ENCODE data around the gene GLRX3. TPM values are rescaled to one million over a fixed set of nuclear protein-coding genes. Genes with fewer than 3 reads are reported as not detected.

GLRX3 gene
- total and polyA plus RNA-seq, 2 experiments from 2014 or later, result 90.9 to 133 TPM

DNA sequence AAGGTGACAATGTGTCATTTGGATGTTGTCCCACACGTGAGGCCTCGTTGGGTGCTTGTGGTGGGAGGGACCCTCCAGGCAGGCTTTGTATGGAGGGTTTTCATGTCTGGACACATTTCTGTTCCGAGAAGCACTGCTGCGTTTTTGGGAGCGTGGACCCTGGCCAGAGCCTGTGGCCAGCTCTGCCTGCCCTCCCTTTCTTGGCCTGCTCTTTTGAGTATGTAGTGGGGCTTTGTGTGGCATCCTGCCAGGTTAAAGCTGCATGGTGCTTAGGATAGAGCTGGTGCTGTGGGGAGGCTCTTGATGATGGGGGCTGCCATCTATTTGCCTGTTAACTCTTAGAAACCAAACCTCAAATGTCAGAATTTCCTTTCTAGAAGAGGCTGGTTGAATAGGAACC lies 45.7 kb downstream of the GLRX3 start:
- Histone ChIP-seq H4K20me1 (ENCODE audit: insufficient read depth) (no peaks in the 10 kb centered on the region), H3K4me1 (ENCODE audit: insufficient read depth) (no peaks in the 10 kb centered on the region), H3K4me3 (no peak overlapping the region), H3F3A (ENCODE audit: insufficient read depth) (no peaks in the 10 kb centered on the region), H3K27me3 (replicated peaks; ENCODE audit: insufficient read depth) (no peaks in the 10 kb centered on the region), H3K9me2 (ENCODE audit: insufficient read depth) (no peaks in the 10 kb centered on the region), H3K9ac (no peak overlapping the region), H2AFZ (no peak overlapping the region), H3K27ac (no peak overlapping the region), H3K79me2 (ENCODE audit: insufficient read depth) (peaks cover 29% of the 10 kb centered on the region; the same call in 1 of the 2 replicates), H3K9me3 (ENCODE audit: low read depth) (no peaks in the 10 kb centered on the region), H3K36me3 (ENCODE audit: low read depth) (peaks cover 52% of the 10 kb centered on the region), H3K4me2 (ENCODE audit: unreplicated experiment) (no peak overlapping the region)
- in situ Hi-C loops (cut with MboI), result loop anchor here (10.0 kb wide), 1 partner anchor 1693 kb away; no protein-coding TSS in a partner anchor
- TF ChIP-seq EZH2phosphoT487 (IDR thresholded peaks at IDR 0.05; ENCODE audit: insufficient read depth, low read depth), result no peak
- no peak for TF ChIP-seq EZH2 (IDR thresholded peaks at IDR 0.05; ENCODE audit: insufficient read depth, poor library complexity, severe bottlenecking)
- no peak for DNase-seq
- WGBS, 2 experiments (ENCODE audit: low coverage in 1 of 2, low lambda C conversion rate in 2 of 2, missing lambda C conversion rate in 2 of 2), result 96 to 98% methylated on average over 5 of the region's 5 CpGs

DNA sequence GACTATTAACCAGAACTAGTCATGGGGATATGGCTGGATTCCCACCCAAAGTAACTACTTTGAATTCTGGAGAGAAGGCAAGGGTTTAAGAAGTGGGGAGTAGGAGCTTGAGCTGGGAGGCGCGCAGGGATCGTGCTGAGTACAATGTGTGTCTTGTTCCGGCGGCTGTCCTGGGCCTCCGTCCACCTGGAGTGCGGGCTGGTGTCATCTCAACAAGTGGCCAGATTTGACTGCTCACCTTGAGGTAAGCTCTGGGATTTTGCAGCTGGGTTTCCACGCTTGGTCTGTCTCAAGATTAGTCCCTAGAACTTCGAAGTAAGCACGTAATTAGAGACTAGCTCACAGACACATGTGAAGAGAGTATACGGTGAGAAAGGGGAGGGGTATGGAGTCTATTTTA lies 49.4 kb downstream of the GLRX3 start:
- in situ Hi-C loops (cut with MboI), result loop anchor here (10.0 kb wide), 1 partner anchor 1689 kb away; no protein-coding TSS in a partner anchor
- Histone ChIP-seq H3K9ac (no peak overlapping the region), H3K27me3 (replicated peaks; ENCODE audit: insufficient read depth) (no peaks in the 10 kb centered on the region), H2AFZ (no peak overlapping the region), H3K27ac (no peak overlapping the region), H3K9me3 (ENCODE audit: low read depth) (no peaks in the 10 kb centered on the region), H3K9me2 (ENCODE audit: insufficient read depth) (no peaks in the 10 kb centered on the region), H4K20me1 (ENCODE audit: insufficient read depth) (no peaks in the 10 kb centered on the region), H3K4me1 (ENCODE audit: insufficient read depth) (no peaks in the 10 kb centered on the region), H3F3A (ENCODE audit: insufficient read depth) (no peaks in the 10 kb centered on the region), H3K4me3 (no peak overlapping the region), H3K36me3 (ENCODE audit: low read depth) (peaks cover 40% of the 10 kb centered on the region), H3K4me2 (ENCODE audit: unreplicated experiment) (no peak overlapping the region), H3K79me2 (ENCODE audit: insufficient read depth) (peaks cover 16% of the 10 kb centered on the region; the same call in 1 of the 2 replicates)
- DNase-seq, result no peak
- TF ChIP-seq EZH2 (IDR thresholded peaks at IDR 0.05; ENCODE audit: insufficient read depth, poor library complexity, severe bottlenecking) (no peak), EZH2phosphoT487 (IDR thresholded peaks at IDR 0.05; ENCODE audit: insufficient read depth, low read depth) (no peak)
- 87 to 89% methylated on average over 11 of the region's 11 CpGs for WGBS, 2 experiments (ENCODE audit: low coverage in 1 of 2, low lambda C conversion rate in 2 of 2, missing lambda C conversion rate in 2 of 2)

DNA sequence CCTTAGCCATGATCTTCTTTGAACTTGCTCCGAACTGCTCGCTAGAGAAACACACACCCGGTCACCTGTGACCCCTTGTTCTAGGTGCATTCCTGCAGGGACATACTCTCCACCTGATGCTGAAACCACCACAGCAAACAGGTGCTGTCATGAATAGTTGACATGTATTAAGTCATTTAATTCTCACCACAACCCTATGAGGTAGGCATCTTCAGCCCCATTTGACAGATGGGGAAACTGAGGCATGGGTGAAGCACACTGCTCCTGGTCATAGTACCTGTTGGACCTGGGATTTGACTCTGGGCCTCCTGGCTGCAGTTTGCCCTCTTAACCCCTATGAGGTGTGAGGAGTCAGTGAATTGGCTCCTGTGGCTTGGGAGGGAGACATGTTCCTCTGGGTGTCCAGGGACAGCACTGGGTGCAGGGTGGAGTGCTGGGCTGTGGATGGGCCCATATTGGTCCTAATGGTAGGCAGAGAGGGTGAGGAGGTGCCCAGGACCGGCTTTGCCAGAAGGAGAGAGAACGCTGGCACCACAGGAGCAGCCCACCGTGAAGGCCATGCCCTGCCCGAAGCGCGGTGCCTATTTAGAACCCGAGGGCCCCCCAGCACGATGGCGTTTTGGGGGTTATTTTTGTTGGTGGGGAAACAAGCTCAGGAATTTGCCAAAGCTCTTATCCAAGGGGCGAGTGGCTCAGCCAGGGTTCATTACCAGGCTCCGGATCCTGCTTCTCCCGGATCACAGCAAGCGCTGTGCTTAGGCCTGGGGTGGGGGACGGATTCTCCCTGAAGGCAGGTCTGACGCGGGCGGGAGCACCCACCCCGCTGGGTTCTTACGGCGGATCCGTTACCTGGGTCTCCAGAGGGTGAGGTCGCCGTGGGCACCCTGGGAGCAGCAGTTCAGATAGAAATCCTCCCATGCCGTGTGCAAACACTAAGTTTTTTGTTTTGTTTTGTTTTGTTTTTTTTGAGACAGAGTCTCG lies 52.3 kb downstream of the GLRX3 start:
- no peaks in the 10 kb centered on the region for H3K9me3 ChIP-seq (ENCODE audit: low read depth)
- H3K4me1 ChIP-seq (ENCODE audit: insufficient read depth), result no peaks in the 10 kb centered on the region
- WGBS, 2 experiments (ENCODE audit: low coverage in 1 of 2, low lambda C conversion rate in 2 of 2, missing lambda C conversion rate in 2 of 2), result 88% methylated on average over 27 to 28 of the region's 28 CpGs
- H3K4me3 ChIP-seq, result no peak overlapping the region
- no peak overlapping the region for H3K9ac ChIP-seq
- H3K27me3 ChIP-seq (replicated peaks; ENCODE audit: insufficient read depth), result no peaks in the 10 kb centered on the region
- H4K20me1 ChIP-seq (ENCODE audit: insufficient read depth), result no peaks in the 10 kb centered on the region
- no peak for DNase-seq
- H2AFZ ChIP-seq, result no peak overlapping the region
- in situ Hi-C loops (cut with MboI), result loop anchor here (10.0 kb wide), 1 partner anchor 1686 kb away; no protein-coding TSS in a partner anchor
- H3K4me2 ChIP-seq (ENCODE audit: unreplicated experiment), result no peak overlapping the region
- peaks cover 13% of the 10 kb centered on the region for H3K36me3 ChIP-seq (ENCODE audit: low read depth)
- no peaks in the 10 kb centered on the region for H3K79me2 ChIP-seq (ENCODE audit: insufficient read depth)
- no peak overlapping the region for H3K27ac ChIP-seq
- no peak for TF ChIP-seq EZH2phosphoT487 (IDR thresholded peaks at IDR 0.05; ENCODE audit: insufficient read depth, low read depth)
- TF ChIP-seq EZH2 (IDR thresholded peaks at IDR 0.05; ENCODE audit: insufficient read depth, poor library complexity, severe bottlenecking), result no peak
- no peaks in the 10 kb centered on the region for H3K9me2 ChIP-seq (ENCODE audit: insufficient read depth)
- H3F3A ChIP-seq (ENCODE audit: insufficient read depth), result no peaks in the 10 kb centered on the region

DNA sequence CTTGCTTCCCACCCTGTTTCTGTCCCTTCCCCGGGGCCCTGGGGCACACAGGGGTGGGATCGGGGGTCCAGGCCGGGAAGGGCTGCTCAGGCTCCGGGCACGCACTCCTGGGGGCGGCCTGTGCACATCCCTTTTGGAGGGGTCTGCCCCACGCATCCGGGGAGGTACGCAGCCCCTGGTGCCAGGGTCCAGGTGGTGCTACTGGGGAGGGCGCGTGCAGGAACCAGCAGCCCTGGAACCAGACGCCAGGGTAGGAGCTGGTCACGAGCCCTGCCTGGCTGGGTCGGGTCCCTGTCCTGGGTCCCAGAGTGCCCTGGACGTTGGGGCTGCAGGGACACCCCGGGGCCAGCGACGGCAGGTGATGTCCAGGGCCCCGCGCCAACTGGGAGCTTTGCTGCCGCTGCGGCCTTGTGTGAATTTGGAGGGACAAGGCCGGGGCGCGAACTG lies 53.4 kb downstream of the GLRX3 start:
- Histone ChIP-seq H3K4me2 (ENCODE audit: unreplicated experiment) (no peak overlapping the region), H3K36me3 (ENCODE audit: low read depth) (peaks cover 3% of the 10 kb centered on the region; the same call in 1 of the 2 replicates), H3F3A (ENCODE audit: insufficient read depth) (no peaks in the 10 kb centered on the region), H2AFZ (no peak overlapping the region), H3K4me3 (no peak overlapping the region), H3K79me2 (ENCODE audit: insufficient read depth) (no peaks in the 10 kb centered on the region), H4K20me1 (ENCODE audit: insufficient read depth) (no peaks in the 10 kb centered on the region), H3K9ac (no peak overlapping the region), H3K27me3 (replicated peaks; ENCODE audit: insufficient read depth) (no peaks in the 10 kb centered on the region), H3K9me2 (ENCODE audit: insufficient read depth) (no peaks in the 10 kb centered on the region), H3K9me3 (ENCODE audit: low read depth) (no peaks in the 10 kb centered on the region), H3K27ac (no peak overlapping the region), H3K4me1 (ENCODE audit: insufficient read depth) (no peaks in the 10 kb centered on the region)
- in situ Hi-C loops (cut with MboI), result loop anchor here (10.0 kb wide), 1 partner anchor 1685 kb away; no protein-coding TSS in a partner anchor
- WGBS, 2 experiments (ENCODE audit: low coverage in 1 of 2, low lambda C conversion rate in 2 of 2, missing lambda C conversion rate in 2 of 2), result 76 to 77% methylated on average over 21 to 25 of the region's 25 CpGs
- no peak for TF ChIP-seq EZH2phosphoT487 (IDR thresholded peaks at IDR 0.05; ENCODE audit: insufficient read depth, low read depth)
- TF ChIP-seq EZH2 (IDR thresholded peaks at IDR 0.05; ENCODE audit: insufficient read depth, poor library complexity, severe bottlenecking), result no peak
- DNase-seq, result no peak

Measured in GM23248 (cell line).